ENCODE data around the gene TIGD1. TPM values are rescaled to one million over a fixed set of nuclear protein-coding genes. Genes with fewer than 3 reads are reported as not detected.
"Not testable (repeated sequence)": the region's sequence is repeated elsewhere in the genome, so short reads cannot be mapped to it uniquely, and the experiment has no call there.

The TIGD1 gene
- total RNA-seq, 1 donor from 2014 or later: 1.2 TPM

GRCh38 chr2:232535761-232536530 is 14.4 kb downstream of the TIGD1 start:
- no peaks in the 10 kb centered on the region for H3K4me1 ChIP-seq
- peaks cover 3% of the 10 kb centered on the region for H3K27me3 ChIP-seq
- no peak overlapping the region for H3K4me3 ChIP-seq
- H3K27ac ChIP-seq: no peak overlapping the region
- no peak for DNase-seq (ENCODE audit: extremely low spot score in 2 of 2)
- peaks cover 2% of the 10 kb centered on the region for H3K9me3 ChIP-seq
- no peaks in the 10 kb centered on the region for H3K36me3 ChIP-seq
- intact Hi-C loops (cut with DNase I): no loop called here
- TF ChIP-seq POLR2A (IDR thresholded peaks at IDR 0.05): no peak
- no peak for TF ChIP-seq POLR2AphosphoS5 (IDR thresholded peaks at IDR 0.05; ENCODE audit: insufficient read depth in 1 of 2, low read depth in 1 of 2)
- TF ChIP-seq CTCF (IDR thresholded peaks at IDR 0.05): no peak

DNA sequence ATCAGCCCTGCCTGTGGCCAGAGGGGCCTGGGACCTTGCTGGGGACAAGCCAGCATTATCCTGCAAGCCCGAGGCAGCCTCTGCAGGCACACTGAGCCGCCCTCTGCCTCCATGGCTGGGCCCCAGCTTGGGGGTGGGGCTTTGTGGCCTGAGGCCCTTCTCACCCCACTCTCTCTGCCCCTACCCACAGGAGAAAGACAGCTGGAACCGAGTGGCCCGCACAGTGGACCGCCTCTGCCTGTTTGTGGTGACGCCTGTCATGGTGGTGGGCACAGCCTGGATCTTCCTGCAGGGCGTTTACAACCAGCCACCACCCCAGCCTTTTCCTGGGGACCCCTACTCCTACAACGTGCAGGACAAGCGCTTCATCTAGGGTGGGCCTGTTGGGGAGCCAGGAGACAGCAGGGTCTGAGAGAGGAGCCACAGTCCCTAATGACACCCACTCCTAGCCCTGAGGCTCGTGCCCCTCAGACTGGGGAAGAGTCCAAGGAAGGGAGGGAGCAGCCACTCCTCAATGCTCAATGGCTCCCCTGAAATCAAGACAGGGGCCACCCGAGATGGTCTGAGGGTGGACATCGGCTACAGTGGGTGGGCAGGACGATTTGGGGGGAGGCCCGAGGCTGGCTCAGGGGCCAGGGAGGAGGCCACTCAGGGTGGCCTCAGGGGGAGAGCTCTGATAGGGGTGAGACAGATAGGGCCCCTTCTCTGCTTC is 15.3 kb downstream of the TIGD1 start:
- Histone ChIP-seq H3K27ac (no peak overlapping the region), H3K36me3 (no peaks in the 10 kb centered on the region), H3K27me3 (peaks cover 3% of the 10 kb centered on the region), H3K4me1 (no peaks in the 10 kb centered on the region), H3K4me3 (no peak overlapping the region), H3K9me3 (peaks cover 2% of the 10 kb centered on the region)
- TF ChIP-seq CTCF (IDR thresholded peaks at IDR 0.05) (no peak), POLR2A (IDR thresholded peaks at IDR 0.05) (no peak), POLR2AphosphoS5 (IDR thresholded peaks at IDR 0.05; ENCODE audit: insufficient read depth in 1 of 2, low read depth in 1 of 2) (no peak)
- intact Hi-C loops (cut with DNase I): no loop called here
- DNase-seq (ENCODE audit: extremely low spot score in 2 of 2): no peak

GRCh38 chr2:232533944-232534710 is 16.2 kb downstream of the TIGD1 start:
- intact Hi-C loops (cut with DNase I): no loop called here

GRCh38 chr2:232532821-232533220 is 17.5 kb downstream of the TIGD1 start:
- DNase-seq (ENCODE audit: extremely low spot score in 2 of 2); H3K27me3 ChIP-seq; H3K4me1 ChIP-seq; H3K4me3 ChIP-seq; H3K9me3 ChIP-seq; H3K27ac ChIP-seq; H3K36me3 ChIP-seq; intact Hi-C loops (cut with DNase I): not testable (repeated sequence)

More at GRCh38 chr2:232533944-232534710, 16.2 kb downstream of the TIGD1 start:
- Histone ChIP-seq H3K4me1 (no peaks in the 10 kb centered on the region), H3K27me3 (peaks cover 2% of the 10 kb centered on the region), H3K9me3 (peaks cover 2% of the 10 kb centered on the region), H3K4me3 (no peak overlapping the region), H3K36me3 (no peaks in the 10 kb centered on the region), H3K27ac (no peak overlapping the region)
- no peak for DNase-seq (ENCODE audit: extremely low spot score in 2 of 2)
- TF ChIP-seq CTCF (IDR thresholded peaks at IDR 0.05): no peak
- no peak for TF ChIP-seq POLR2AphosphoS5 (IDR thresholded peaks at IDR 0.05; ENCODE audit: insufficient read depth in 1 of 2, low read depth in 1 of 2)
- TF ChIP-seq POLR2A (IDR thresholded peaks at IDR 0.05): no peak

DNA sequence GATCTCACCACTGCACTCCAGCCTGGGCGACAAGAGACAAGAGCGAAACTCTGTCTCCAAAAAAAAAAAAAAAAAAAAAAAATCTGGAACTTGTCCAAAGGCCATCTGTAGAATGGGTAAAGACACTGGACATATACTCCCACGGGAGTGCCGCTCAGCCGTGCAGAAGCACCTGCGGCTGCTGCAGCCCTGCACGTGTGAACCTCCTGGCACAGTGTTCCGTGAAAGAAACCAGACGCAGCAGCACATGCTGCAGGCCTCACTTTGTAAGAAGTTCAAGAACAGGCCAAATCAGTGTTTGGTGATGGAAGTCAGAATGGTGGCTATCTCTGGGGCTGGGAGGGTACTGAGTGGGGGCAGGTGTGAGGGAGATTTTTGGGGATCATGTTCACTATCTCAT is 17.9 kb downstream of the TIGD1 start:
- no peaks in the 10 kb centered on the region for H3K4me1 ChIP-seq
- DNase-seq (ENCODE audit: extremely low spot score in 2 of 2): no peak
- H3K36me3 ChIP-seq: no peaks in the 10 kb centered on the region
- H3K27me3 ChIP-seq: no peaks in the 10 kb centered on the region
- H3K4me3 ChIP-seq: no peak overlapping the region
- no peak for TF ChIP-seq POLR2A (IDR thresholded peaks at IDR 0.05)
- no peak for TF ChIP-seq POLR2AphosphoS5 (IDR thresholded peaks at IDR 0.05; ENCODE audit: insufficient read depth in 1 of 2, low read depth in 1 of 2)
- no peak for TF ChIP-seq CTCF (IDR thresholded peaks at IDR 0.05)
- H3K27ac ChIP-seq: no peak overlapping the region
- intact Hi-C loops (cut with DNase I): no loop called here
- H3K9me3 ChIP-seq: peaks cover 2% of the 10 kb centered on the region
